SK-N-MC (cell line): ENCODE results near the gene NIF3L1.

ENCODE experiments used
- EZH2 ChIP-seq: fragments of 200-600 bp; sonication (generic); IDR thresholded peaks from one replicate; pipeline ENCODE4 v1.6.1; 2017; ENCODE audit warnings: antibody characterized with exemption
- POLR2AphosphoS5 ChIP-seq: IDR thresholded peaks from 2 replicates; pipeline ENCODE4 v1.6.1; 2012; ENCODE audit warnings: mild to moderate bottlenecking, low read depth, low read length, borderline replicate concordance

DNA sequence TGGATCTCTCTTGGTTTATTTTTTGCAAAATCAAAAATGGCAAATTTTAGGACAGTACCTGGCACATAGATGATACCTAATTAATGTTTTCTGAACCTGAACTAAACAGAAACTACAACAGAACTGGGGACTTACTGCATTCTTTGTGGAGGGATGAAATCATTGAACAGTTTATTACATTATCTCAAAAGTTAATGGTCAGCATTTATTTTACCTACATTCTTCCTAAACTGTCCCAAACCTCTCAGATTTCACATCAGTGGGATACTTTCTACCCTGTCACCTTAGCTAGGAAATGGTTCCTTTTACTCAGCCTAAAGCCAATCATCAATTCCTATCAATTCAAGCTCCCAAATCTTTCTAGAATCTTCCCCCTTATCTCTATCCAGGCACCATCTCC is 10.3 kb downstream of the NIF3L1 start:
- TF ChIP-seq EZH2: no peak
- TF ChIP-seq POLR2AphosphoS5: no peak
